HCT116 (cell line): ENCODE results near the gene HMGCL. TPM values are rescaled to one million over a fixed set of nuclear protein-coding genes. Genes with fewer than 3 reads are reported as not detected.
"Not testable (repeated sequence)": the region's sequence is repeated elsewhere in the genome, so short reads cannot be mapped to it uniquely, and the experiment has no call there.

Experiments used
- ATAC-seq: fragments of 200-7000 bp; cut with Tn5 transposase; 2 replicates; pipeline ENCODE4 v1.9.1; 2020; ENCODE audit warnings: mild to moderate bottlenecking, moderate library complexity
- BruUV-seq: library from RNA; stranded (reverse); fragments of 400-500 nt; replicated peaks from 2 replicates; lab custom pipeline; 2021; lab: Mats Ljungman, UMichigan
- CTCF ChIA-PET: fragments of 300-600 bp; sonication (Branson Sonifier 250); formaldehyde crosslinking; loops from one replicate; lab custom pipeline; 2021; ENCODE audit warnings: antibody characterized with exemption; lab: Charles Lee
- POLR2A ChIA-PET: fragments of 300-600, 350-600 bp; sonication (Branson Sonifier 250); formaldehyde crosslinking; loops from one replicate; lab custom pipeline; 2021; ENCODE audit warnings: antibody characterized with exemption; lab: Charles Lee
- RAD21 ChIA-PET, 2 experiments: fragments of 300-600 bp; sonication (Branson Sonifier 250); formaldehyde crosslinking; loops; one replicate each; lab custom pipeline; 2023; ENCODE audit warnings: low total read pairs in 2 of 2; ENCODE audit not compliant: uncharacterized antibody in 2 of 2, unreplicated experiment in 2 of 2, low non-redundant PET in 1 of 2; lab: Charles Lee
- DNase-seq: peaks from one replicate; pipeline ENCODE4 v3.0.0-alpha.2; 2010; ENCODE audit warnings: low read depth, low spot score
- H2AFZ ChIP-seq: fragments of 200-600 bp; shearing (Covaris generic), sonication (generic); 2 replicates; pipeline ENCODE4 v1.6.1; 2017; ENCODE audit warnings: low read depth, mixed run types, mixed read lengths, antibody characterized with exemption, low read length; ENCODE audit not compliant: poor library complexity, severe bottlenecking
- H3K27ac ChIP-seq: 2 replicates; pipeline ENCODE4 v1.5.1; 2012; ENCODE audit warnings: low read depth, low read length
- H3K27me3 ChIP-seq: fragments of 200-600 bp; sonication (generic); 2 replicates; pipeline ENCODE4 v1.6.1; 2016; ENCODE audit warnings: mixed run types, low read length, mixed read lengths; ENCODE audit not compliant: insufficient read depth
- H3K36me3 ChIP-seq, 2 experiments: fragments of 200-500 bp in 1 of 2; fragments of 200-600 bp in 1 of 2; sonication (Bioruptor generic) in 1 of 2; sonication (generic) in 1 of 2; 2 replicates each; pipeline versions ENCODE4 v1.5.1 to v1.6.1; 2014 to 2016; ENCODE audit warnings: low read length in 2 of 2, inconsistent platforms in 1 of 2, mixed read lengths in 1 of 2, mixed run types in 1 of 2; ENCODE audit not compliant: insufficient read depth in 2 of 2, control insufficient read depth in 1 of 2
- H3K4me1 ChIP-seq, 2 experiments: fragments of 200-600 bp in 1 of 2; sonication (generic) in 1 of 2; 2 replicates each; pipeline versions ENCODE4 v1.5.1 to v1.6.1; 2012 to 2017; ENCODE audit warnings: low read length in 2 of 2, inconsistent platforms in 1 of 2, mild to moderate bottlenecking in 1 of 2, mixed read lengths in 1 of 2, mixed run types in 1 of 2, moderate library complexity in 1 of 2; ENCODE audit not compliant: insufficient read depth in 2 of 2, control insufficient read depth in 1 of 2
- H3K4me2 ChIP-seq: fragments of 200-600 bp; sonication (generic); 2 replicates; pipeline ENCODE4 v1.6.1; 2017; ENCODE audit warnings: mixed run types, low read length, mixed read lengths
- H3K4me3 ChIP-seq, 2 experiments: fragments of 200-600 bp in 1 of 2; sonication (generic) in 1 of 2; replicated peaks in 1 of 2; 2 replicates each; pipeline ENCODE4 v1.5.1; 2011 to 2016; ENCODE audit warnings: low read length in 2 of 2, control low read depth in 1 of 2, low read depth in 1 of 2, mild to moderate bottlenecking in 1 of 2, mixed read lengths in 1 of 2, mixed run types in 1 of 2
- H3K79me2 ChIP-seq: fragments of 200-600 bp; sonication (generic); 2 replicates; pipeline ENCODE4 v1.6.1; 2017; ENCODE audit warnings: mild to moderate bottlenecking, mixed run types, low read length, moderate library complexity, mixed read lengths; ENCODE audit not compliant: insufficient read depth
- H3K9ac ChIP-seq: fragments of 200-600 bp; sonication (generic); 2 replicates; pipeline ENCODE4 v1.6.1; 2016; ENCODE audit warnings: low read length, mixed read lengths
- H3K9me2 ChIP-seq: fragments of 200-600 bp; sonication (generic), shearing (Covaris generic); 2 replicates; pipeline ENCODE4 v1.6.1; 2017; ENCODE audit warnings: mixed run types, mild to moderate bottlenecking, moderate library complexity; ENCODE audit not compliant: insufficient read depth
- H3K9me3 ChIP-seq, 2 experiments: fragments of 200-500 bp in 1 of 2; fragments of 200-600 bp in 1 of 2; sonication (Bioruptor generic) in 1 of 2; sonication (generic) in 1 of 2; 2 replicates each; pipeline ENCODE4 v1.6.1; 2014 to 2017; ENCODE audit warnings: low read length in 2 of 2, mixed read lengths in 2 of 2, inconsistent platforms in 1 of 2, low read depth in 1 of 2, mild to moderate bottlenecking in 1 of 2, mixed run types in 1 of 2, moderate library complexity in 1 of 2; ENCODE audit not compliant: control insufficient read depth in 1 of 2, insufficient read depth in 1 of 2
- H4K20me1 ChIP-seq: fragments of 200-600 bp; sonication (generic), shearing (Covaris generic); 2 replicates; pipeline ENCODE4 v1.6.1; 2017; ENCODE audit warnings: mixed run types, mild to moderate bottlenecking, moderate library complexity; ENCODE audit not compliant: insufficient read depth
- CTCF ChIP-seq, 3 experiments: fragments of 200-600 bp in 1 of 3; sonication (generic) in 1 of 3; IDR thresholded peaks in 2 of 3; conservative IDR thresholded peaks in 1 of 3; 2 replicates each; pipeline ENCODE4 v1.5.1; 2012 to 2017; ENCODE audit warnings: low read depth in 2 of 3, low read length in 2 of 3, antibody characterized with exemption in 1 of 3, borderline replicate concordance in 1 of 3, control low read depth in 1 of 3, mild to moderate bottlenecking in 1 of 3, mixed read lengths in 1 of 3, mixed run types in 1 of 3, moderate library complexity in 1 of 3; ENCODE audit not compliant: insufficient read depth in 1 of 3
- RAD21 ChIP-seq: IDR thresholded peaks from 2 replicates; pipeline ENCODE4 v1.6.1; 2012; ENCODE audit warnings: low read depth, mild to moderate bottlenecking
- ZFX ChIP-seq: fragments of 450-650 bp; IDR thresholded peaks from 2 replicates; pipeline ENCODE4 v1.6.1; 2017
- intact Hi-C: fragments of 100-400 bp; cut with micrococcal nuclease; formaldehyde crosslinking; loops from 2 replicates; pipeline ENCODE4 v1.10.0; 2022
- total RNA-seq: library from RNA; stranded (reverse); gene quantifications from one replicate; pipeline ENCODE4 v1.2.1, GENCODE V29; 2021; ENCODE audit not compliant: unreplicated experiment

The HMGCL gene
- total RNA-seq, 1 experiment from 2014 or later: 36.2 TPM

- H3K27me3 ChIP-seq: no peaks in the 10 kb centered on the region
- no peak overlapping the region for H3K27ac ChIP-seq
- intact Hi-C loops: loop anchor here (1.0 kb wide), 1 partner anchor 82 kb away; no protein-coding TSS in a partner anchor
- ATAC-seq: peak; percentile 82
- H3K9me2 ChIP-seq: no peaks in the 10 kb centered on the region
- H3K36me3 ChIP-seq: peaks cover under 1 to 4% of the 10 kb centered on the region in 2 experiments; a peak in 1 of 4 replicates
- TF ChIP-seq CTCF (IDR thresholded peaks at IDR 0.05 in 2 of 3, conservative IDR thresholded peaks at IDR 0.05 in 1 of 3; ENCODE audit: borderline replicate concordance in 1 of 3, insufficient read depth in 1 of 3, low read depth in 2 of 3, low read length in 2 of 3): peak in 2 of 3 experiments; percentile 25 to 41; a peak in 3 of 6 replicates
- TF ChIP-seq RAD21: peak; percentile 55
- TF ChIP-seq ZFX: no peak
- TF ChIP-seq, all 23 proteins: peak for 2
- H3K4me1 ChIP-seq: no peaks in the 10 kb centered on the region
- no peaks in the 10 kb centered on the region for H4K20me1 ChIP-seq
- H2AFZ ChIP-seq: no peak overlapping the region
- H3K4me3 ChIP-seq: no peak overlapping the region
- H3K4me2 ChIP-seq: no peak overlapping the region
- BruUV-seq: no TSS peak
- no peaks in the 10 kb centered on the region for H3K9me3 ChIP-seq
- POLR2A ChIA-PET: no interaction called here
- H3K9ac ChIP-seq: no peak overlapping the region
- RAD21 ChIA-PET: no interaction called here
- H3K79me2 ChIP-seq: no peaks in the 10 kb centered on the region
- CTCF ChIA-PET: interaction anchor here (0.8 kb wide), 1 partner anchor 83 kb away, joined by 6 read pairs; no protein-coding TSS in a partner anchor
- DNase-seq: no peak
Measured at GRCh38 chr1:23854568-23854967, 29.3 kb upstream of the HMGCL start.

- H3K4me3 ChIP-seq, H3K9me3 ChIP-seq, RAD21 ChIA-PET, ATAC-seq, H2AFZ ChIP-seq, H4K20me1 ChIP-seq, CTCF ChIA-PET, intact Hi-C loops, H3K79me2 ChIP-seq, H3K27ac ChIP-seq, POLR2A ChIA-PET, H3K9me2 ChIP-seq, H3K9ac ChIP-seq, DNase-seq, H3K4me1 ChIP-seq, BruUV-seq, H3K27me3 ChIP-seq, H3K4me2 ChIP-seq, H3K36me3 ChIP-seq: not testable (repeated sequence)
Measured at GRCh38 chr1:23853124-23853523, 27.9 kb upstream of the HMGCL start.

GRCh38 chr1:23851406-23851805 is 26.2 kb upstream of the HMGCL start:
- DNase-seq, H3K9me2 ChIP-seq, H3K27ac ChIP-seq, ATAC-seq, intact Hi-C loops, H2AFZ ChIP-seq, H3K27me3 ChIP-seq, H3K4me3 ChIP-seq, H3K9ac ChIP-seq, H3K9me3 ChIP-seq, CTCF ChIA-PET, H3K79me2 ChIP-seq, RAD21 ChIA-PET, BruUV-seq, H4K20me1 ChIP-seq, H3K4me1 ChIP-seq, H3K4me2 ChIP-seq, POLR2A ChIA-PET: not testable (repeated sequence)
- peaks cover 3 to 18% of the 10 kb centered on the region in 2 experiments; a peak in 3 of 4 replicates for H3K36me3 ChIP-seq
